NCI-H446 (cell line): ENCODE results near the gene IL13.

ENCODE experiments used
- DNase-seq, 2 experiments: peaks; one replicate each; lab custom pipeline; 2025; lab: John Stamatoyannopoulos, UW

The IL13 gene

DNA sequence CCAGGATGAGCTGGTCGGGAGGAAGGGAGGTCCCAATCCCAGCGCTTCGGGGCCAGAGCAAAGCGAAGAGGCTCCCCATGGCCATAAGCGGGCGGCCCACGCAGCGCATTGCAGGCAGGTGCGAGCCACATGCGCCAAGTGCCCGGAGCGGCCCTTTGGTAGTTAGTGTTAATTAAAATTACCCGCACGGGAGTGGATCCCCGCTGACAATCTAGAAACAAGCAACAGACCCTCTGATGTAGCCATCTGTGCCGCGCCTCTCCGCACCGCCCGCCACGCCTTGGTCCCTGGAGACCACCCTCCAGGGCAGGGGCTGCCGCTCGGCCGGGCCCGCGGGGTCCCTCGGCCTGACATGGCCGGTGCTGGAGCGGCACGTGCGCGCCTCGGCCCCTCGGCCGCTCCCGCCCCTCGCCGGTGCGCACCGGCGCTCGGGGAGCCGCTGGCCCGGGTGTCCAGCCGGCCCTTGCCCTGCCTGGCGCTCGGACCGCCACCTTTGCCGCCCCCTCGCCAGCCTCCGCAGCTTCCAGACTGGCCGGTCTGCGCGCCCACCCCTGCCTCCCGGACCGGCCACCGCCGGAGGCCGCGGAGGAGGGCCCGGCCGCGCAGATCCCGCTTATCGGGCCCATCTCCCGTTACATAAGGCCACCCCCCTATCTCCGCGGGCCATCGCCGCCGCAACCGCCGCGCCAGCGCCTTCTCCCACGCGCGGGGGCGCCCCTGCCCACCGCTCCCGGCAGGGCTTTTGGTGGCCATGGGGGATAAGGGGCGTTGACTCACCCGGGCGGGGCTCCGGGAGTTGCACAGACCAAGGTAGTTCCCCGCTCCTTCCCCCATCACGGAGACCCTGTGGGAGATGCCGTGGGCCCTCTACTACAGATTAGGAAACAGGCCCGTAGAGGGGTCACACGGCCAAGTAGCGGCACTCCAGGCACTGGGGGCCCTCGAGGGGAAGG, 1.9 kb upstream of the IL13 start:
- no peak for DNase-seq

DNA sequence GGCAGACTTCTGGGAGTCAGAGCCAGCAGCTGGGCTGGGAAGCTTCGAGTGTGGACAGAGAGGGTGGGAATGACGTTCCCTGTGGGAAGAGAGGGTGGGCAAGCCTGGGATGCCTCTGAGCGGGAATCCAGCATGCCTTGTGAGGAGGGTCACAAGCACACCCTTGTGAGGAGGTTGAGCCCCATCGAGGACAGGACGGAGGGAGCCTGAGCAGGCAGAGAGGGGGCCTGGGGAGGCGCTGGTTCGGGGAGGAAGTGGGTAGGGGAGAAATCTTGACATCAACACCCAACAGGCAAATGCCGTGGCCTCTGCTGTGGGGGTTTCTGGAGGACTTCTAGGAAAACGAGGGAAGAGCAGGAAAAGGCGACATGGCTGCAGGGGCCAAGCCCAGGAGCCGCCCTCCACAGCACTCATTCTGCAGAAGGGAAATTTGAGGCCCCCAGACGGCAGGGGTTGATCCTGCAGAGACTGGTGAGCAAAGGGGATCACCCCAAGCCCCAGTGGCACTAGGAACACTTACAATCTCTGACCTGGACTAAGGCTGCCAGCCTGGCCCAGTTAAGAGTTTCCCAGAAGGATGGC, 1.1 kb upstream of the IL13 start:
- no peak for DNase-seq

GRCh38 chr5:132658381-132659302, 669 bp downstream of the IL13 start:
- DNase-seq: no peak

GRCh38 chr5:132659598-132660493, 1.9 kb downstream of the IL13 start:
- DNase-seq: no peak

GRCh38 chr5:132661231-132662003, 3.4 kb downstream of the IL13 start:
- DNase-seq: no peak

- no peak for DNase-seq
Observed at GRCh38 chr5:132662004-132662401, 4.0 kb downstream of the IL13 start.

GRCh38 chr5:132662925-132663770, 5.2 kb downstream of the IL13 start:
- DNase-seq: no peak

DNA sequence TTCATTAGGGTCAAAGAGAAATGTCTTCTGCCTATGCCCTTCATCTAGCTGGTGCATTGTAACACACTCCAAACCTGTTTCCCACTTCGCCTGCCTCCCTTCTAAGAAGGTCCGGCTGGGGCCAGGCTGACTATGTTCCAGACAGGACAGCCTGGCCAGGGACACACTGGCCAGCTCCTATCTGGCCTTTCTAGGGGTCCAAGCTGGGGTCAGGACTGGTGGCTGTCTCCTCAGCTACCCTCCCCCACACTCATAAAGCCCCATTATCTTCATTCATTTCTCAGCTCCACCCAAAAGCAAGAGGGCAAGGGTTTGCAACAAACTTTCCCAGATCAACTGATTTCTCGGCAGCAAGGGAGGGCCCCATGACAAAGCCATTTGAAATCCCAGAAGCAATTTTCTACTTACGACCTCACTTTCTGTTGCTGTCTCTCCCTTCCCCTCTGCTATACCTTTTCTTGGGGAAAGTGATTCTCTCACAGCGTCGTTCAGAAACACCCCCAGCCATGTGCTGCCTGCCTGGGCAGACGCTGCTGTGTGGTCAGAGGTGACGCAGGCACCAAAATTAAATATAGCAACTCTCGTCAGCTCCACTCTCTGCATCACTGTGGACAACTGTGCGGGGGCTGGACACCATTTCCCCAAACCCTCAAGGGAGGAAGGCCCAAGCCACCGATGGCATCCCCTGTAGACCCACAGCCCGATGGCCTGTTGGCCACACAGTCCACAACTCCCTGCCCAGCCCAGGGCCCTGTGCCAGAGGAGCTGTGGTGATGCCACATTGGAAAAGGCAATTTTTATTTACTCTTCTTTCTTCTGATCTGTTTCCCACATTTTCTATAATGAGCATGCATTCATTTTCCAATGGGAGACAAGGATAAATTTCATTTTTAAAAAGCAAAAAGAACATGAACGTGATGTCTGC, 6.1 kb downstream of the IL13 start:
- no peak for DNase-seq

DNA sequence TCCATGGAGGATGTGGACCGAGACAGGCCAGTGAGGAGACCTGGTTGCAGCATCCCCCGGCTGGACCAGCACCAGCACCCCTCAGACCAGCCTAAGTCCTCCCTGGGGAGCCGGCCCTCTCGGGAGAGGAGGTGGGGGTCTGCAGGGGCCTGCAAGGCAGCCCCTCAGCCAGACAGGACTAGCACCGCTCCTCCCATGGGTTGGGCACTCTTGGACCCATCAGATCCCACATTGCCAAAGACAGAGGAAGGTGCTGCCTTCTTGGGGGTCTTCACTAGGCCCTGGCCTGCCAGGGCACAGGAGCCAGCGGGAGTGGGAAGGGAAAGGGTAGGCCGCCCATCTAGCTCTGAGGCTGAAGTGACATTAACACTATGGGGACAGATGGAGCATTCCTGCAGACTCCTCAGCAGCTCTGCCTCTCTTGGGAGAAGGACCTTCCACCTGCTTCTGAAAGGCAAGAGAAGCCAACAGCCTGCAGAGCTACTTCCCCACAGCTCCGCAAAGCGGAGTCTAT, 6.8 kb downstream of the IL13 start:
- no peak for DNase-seq

DNA sequence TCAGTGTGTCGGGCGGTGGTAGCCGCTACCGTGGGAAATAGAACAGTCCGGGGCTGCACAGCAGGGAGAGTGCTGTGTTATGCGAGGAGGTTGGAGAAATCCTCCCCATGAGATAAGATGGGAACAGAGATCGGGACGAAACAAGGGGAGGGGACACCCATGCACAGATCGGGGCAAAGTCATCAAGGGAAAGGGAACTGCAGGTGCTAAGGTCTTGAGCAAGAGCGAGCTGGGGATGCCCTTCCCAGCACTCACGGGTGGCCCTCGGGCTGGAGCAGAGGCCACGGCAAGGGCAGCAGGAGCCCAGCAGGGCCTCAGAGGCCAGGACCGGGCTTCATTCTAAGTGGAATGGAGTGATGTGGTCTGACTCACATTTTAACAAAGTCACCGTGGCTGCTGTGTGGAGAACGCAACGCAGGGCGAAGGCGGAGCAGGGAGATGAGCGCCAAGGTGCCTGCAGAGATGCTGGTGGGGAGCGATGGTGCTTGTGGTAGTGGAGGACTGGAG, 7.7 kb downstream of the IL13 start:
- no peak for DNase-seq

DNA sequence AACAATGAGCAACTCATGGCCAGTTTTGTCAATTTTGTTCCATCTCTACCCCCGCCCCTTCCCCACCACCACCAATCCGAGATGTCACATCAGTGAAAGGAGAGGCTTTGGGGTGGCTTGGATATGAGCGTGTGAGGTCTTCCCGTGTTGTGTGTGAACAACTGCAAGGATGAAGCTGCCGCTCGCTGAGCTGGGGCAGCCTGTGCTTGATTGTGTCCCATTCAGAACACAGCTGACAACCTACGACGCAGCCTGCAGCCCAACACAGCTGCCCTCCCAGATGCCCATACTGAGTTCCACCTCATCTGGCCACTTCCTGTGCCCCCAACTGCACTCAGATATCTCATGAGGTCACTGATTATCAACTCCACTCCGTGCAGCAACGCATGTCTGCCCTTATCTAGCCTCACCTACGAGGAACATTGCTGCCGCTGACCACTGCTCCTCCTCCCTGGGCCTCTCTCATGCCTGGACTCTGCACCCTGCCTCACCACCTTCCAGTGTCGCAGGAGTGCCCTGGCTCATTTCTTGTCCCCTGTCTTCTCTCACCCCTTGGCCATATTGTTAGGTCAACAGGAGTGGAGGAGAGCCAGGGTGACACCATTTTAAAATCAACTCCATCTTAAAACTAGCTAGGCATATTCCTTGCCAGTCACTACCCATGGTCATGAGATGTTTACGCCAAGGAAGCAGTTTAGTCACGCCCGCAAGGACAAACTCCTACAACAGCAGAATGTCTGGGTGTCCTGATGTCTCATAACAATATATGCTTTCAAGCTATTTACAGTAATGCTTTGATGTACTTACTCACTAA, 8.5 kb downstream of the IL13 start:
- no peak for DNase-seq

GRCh38 chr5:132667309-132667708, 9.3 kb downstream of the IL13 start:
- DNase-seq: no peak

DNA sequence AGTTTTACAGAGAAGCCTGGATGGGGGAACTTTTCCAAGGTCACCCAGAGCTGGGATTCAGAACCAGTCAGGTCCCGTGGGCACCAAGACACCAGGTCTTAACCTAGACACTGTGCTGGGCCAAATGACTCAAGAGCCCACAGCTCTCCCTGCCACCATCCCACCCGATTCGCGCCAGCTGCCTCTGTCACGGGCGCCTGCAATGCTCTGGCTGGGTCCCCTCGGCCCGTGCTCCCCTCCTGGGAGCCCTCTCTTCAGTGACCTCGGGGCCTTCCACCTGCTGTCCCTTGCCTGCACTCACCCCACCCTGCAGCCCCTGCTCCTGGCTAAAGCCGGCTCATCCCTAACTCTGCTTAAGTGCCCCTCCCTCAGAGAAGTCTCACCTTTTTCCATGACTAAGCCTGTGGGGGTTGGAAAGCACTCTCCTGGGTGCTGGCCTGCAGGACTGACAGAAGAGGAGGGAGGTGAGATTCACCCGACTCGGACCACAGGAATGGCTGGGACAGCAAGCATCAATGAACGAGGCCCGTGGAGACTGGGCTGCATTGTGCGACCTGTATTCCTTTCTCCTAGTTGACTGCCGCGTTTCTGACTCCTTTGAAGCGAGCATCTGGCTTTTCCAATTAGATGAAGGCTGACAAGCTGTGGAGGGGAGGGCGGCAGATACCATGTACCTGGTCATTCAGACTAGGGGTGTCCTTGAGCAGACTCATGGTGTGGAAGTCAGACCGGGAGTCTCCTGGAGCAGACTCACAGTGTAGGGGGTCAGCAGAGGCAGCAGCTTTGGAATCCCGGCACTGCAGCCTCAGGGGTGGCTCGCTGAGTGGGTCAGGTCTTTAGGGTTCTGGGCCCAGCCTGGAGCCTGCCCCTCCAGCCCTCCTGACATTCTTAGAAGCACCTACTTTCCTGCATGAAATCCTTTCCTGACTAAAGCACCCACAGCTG, 10.1 kb downstream of the IL13 start:
- DNase-seq: no peak

GRCh38 chr5:132668706-132669454, 10.9 kb downstream of the IL13 start:
- no peak for DNase-seq

DNA sequence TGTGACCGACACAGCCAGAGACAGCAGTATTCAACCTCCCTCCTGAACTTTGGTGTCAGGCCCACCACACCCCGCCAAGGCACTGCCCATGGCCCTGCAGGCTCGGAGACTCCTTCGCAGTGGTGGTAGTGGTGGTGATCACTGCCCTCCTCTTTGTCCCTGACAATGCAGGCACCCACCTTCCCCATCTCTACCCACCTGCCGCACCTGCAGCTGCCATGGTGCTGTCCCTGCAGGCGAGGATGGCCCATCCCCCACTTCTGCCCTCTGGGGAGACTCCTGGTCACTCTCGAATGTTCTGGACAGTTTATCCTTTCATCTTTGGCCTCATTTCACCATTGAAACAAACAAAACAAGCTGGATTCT, 11.5 kb downstream of the IL13 start:
- no peak for DNase-seq
